Activated CD8-positive, alpha-beta memory T cell treated with anti-CD3 and anti-CD28 coated beads for 1 hour (primary cell): ENCODE data around the gene KCTD19.

Source experiments
- DNase-seq, 2 donors: peaks; one replicate each; pipeline ENCODE4 v3.0.0-alpha.2; 2020; ENCODE audit warnings: low read depth in 1 of 2; ENCODE audit errors: extremely low read depth in 1 of 2

KCTD19 gene

GRCh38 chr16:67260426-67261063 lies 66.0 kb downstream of the KCTD19 start:
- no peak for DNase-seq

GRCh38 chr16:67259705-67260104 lies 66.8 kb downstream of the KCTD19 start:
- no peak for DNase-seq

- no peak for DNase-seq
These were observed 68.2 kb downstream of the KCTD19 start for GRCh38 chr16:67258161-67258835.

GRCh38 chr16:67257486-67258160 lies 68.9 kb downstream of the KCTD19 start:
- DNase-seq: no peak

GRCh38 chr16:67256701-67257230 lies 69.8 kb downstream of the KCTD19 start:
- no peak for DNase-seq

- no peak for DNase-seq
These were observed 70.9 kb downstream of the KCTD19 start for GRCh38 chr16:67255553-67256221.

- no peak for DNase-seq
These were observed 71.6 kb downstream of the KCTD19 start for GRCh38 chr16:67254801-67255552.

- DNase-seq: no peak
These were observed 73.7 kb downstream of the KCTD19 start for GRCh38 chr16:67252609-67253497.

- DNase-seq: no peak
These were observed 76.6 kb downstream of the KCTD19 start for GRCh38 chr16:67250045-67250327.

- DNase-seq: no peak
These were observed 77.1 kb downstream of the KCTD19 start for GRCh38 chr16:67249178-67250044.

- DNase-seq: no peak
These were observed 78.0 kb downstream of the KCTD19 start, which contains the start of gene SLC9A5 for GRCh38 chr16:67248401-67249177. Gene SLC9A5 (plus strand): TSS chr16:67248979. CDS start chr16:67249015, 36 bp downstream.

GRCh38 chr16:67248073-67248400 lies 78.5 kb downstream of the KCTD19 start:
- no peak for DNase-seq

- peak; percentile 85 to 93 for DNase-seq
These were observed 79.1 kb downstream of the KCTD19 start, which contains the start of gene FHOD1 for GRCh38 chr16:67247192-67248072. Gene FHOD1 (minus strand): TSS chr16:67247481. CDS start chr16:67247410, 71 bp downstream.

GRCh38 chr16:67246756-67247191 lies 79.8 kb downstream of the KCTD19 start:
- DNase-seq: no peak

GRCh38 chr16:67246081-67246755 lies 80.3 kb downstream of the KCTD19 start:
- DNase-seq: no peak

- DNase-seq: no peak
These were observed 80.9 kb downstream of the KCTD19 start for GRCh38 chr16:67245674-67246080.
